Fibroblast of lung (primary cell): Measurements from ENCODE around the gene CNOT2.

Experiments used
- CTCF ChIP-seq, 2 donors: IDR thresholded peaks in 1 of 2; conservative IDR thresholded peaks in 1 of 2; 1 replicate in 1 of 2; 2 replicates in 1 of 2; pipeline ENCODE4 v1.5.1; 2011 to 2012; ENCODE audit warnings: low read length in 2 of 2, control low read depth in 1 of 2, inconsistent platforms in 1 of 2, low read depth in 1 of 2, mild to moderate bottlenecking in 1 of 2
- EZH2 ChIP-seq: IDR thresholded peaks from 2 replicates; pipeline ENCODE4 v1.5.1; 2012; ENCODE audit warnings: low read length, control low read depth, mild to moderate bottlenecking; ENCODE audit errors: missing control alignments

GRCh38 chr12:70389678-70390077 is 146.4 kb downstream of the CNOT2 start:
- TF ChIP-seq CTCF (conservative IDR thresholded peaks at IDR 0.05 in 1 of 2, IDR thresholded peaks at IDR 0.05 in 1 of 2; ENCODE audit: low read depth in 1 of 2, low read length in 2 of 2), result no peak
- no peak for TF ChIP-seq EZH2
